ENCODE data around the gene SATL1. TPM values are rescaled to one million over a fixed set of nuclear protein-coding genes. Genes with fewer than 3 reads are reported as not detected.

Gene SATL1
- total and polyA plus RNA-seq, 2 donors (not counting 3 experiments of a cell fraction or from before 2014, with no cell fraction given): not detected

DNA sequence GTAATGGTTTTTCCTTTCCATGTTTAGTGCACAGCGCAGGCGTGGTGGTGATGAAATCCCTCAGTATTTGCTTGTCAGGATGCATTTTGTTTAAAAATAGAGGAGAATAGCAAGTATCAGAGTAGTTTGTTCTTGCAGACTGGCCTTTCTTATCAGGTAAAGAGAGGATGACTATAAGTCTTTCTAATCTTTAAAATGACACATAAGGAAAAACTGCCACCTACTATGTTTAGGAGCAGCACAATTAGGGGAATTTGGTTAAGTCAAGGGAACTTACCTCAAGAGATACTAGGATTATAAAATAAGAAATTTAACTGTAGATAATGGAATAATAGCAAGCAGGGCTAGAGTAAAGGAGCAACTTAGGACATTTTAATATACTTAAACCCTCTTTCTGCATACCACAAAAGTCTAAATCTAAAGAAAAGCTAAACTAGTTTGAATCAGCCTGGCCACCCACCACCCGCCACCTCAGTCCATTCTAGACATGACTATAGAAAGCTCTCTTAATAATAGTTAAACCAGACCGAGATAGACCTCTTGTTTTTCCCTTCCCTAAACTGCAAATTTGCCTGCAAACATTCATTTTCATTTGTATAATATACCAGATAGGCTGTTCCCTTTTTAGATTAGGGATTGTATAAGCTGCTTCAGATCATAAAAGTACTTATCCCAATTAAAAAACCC, 177.9 kb downstream of the SATL1 start:
- dilution Hi-C loops (cut with MboI; ENCODE audit: extremely low pct_ligation_motif_present, low sequenced_read_pairs) (no loop called here), intact Hi-C loops (cut with micrococcal nuclease) (no loop called here)
- no peak overlapping the region for H3K27ac ChIP-seq (ENCODE audit: insufficient read depth, low read depth, low read length)
- H3K9ac ChIP-seq (replicated peaks; ENCODE audit: extremely low read depth, insufficient read depth, low read length): no peak overlapping the region
- no peak overlapping the region for H3K4me3 ChIP-seq (replicated peaks in 1 of 3; ENCODE audit: insufficient read depth in 1 of 3, low read depth in 1 of 3, low read length in 3 of 3)
- H4K20me1 ChIP-seq (replicated peaks; ENCODE audit: control insufficient read depth, extremely low read depth, insufficient read depth, low read length): no peaks in the 10 kb centered on the region
- no peaks in the 10 kb centered on the region for H3K4me1 ChIP-seq (ENCODE audit: control insufficient read depth, extremely low read depth, insufficient read depth, low read length)
- TF ChIP-seq POLR2AphosphoS5 (IDR thresholded peaks at IDR 0.05; ENCODE audit: insufficient read depth, low read depth, low read length): no peak
- no peak for TF ChIP-seq FOS (IDR thresholded peaks at IDR 0.05; ENCODE audit: borderline replicate concordance, insufficient read depth, low read length)
- no peak for TF ChIP-seq EZH2 (IDR thresholded peaks at IDR 0.05; ENCODE audit: borderline replicate concordance, low read depth, low read length, severe bottlenecking)
- TF ChIP-seq POLR2A (IDR thresholded peaks at IDR 0.05; ENCODE audit: low read depth, low read length): no peak
- TF ChIP-seq, protein P1, sequence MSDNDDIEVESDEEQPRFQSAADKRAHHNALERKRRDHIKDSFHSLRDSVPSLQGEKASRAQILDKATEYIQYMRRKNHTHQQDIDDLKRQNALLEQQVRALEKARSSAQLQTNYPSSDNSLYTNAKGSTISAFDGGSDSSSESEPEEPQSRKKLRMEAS (IDR thresholded peaks at IDR 0.05; ENCODE audit: insufficient read depth, insufficient read length): no peak
- no peak for TF ChIP-seq MYC (IDR thresholded peaks at IDR 0.05; ENCODE audit: low read depth, low read length)
- TF ChIP-seq JUN (IDR thresholded peaks at IDR 0.05; ENCODE audit: borderline replicate concordance, insufficient read depth, insufficient read length, low read depth): no peak
- TF ChIP-seq, protein P2, sequence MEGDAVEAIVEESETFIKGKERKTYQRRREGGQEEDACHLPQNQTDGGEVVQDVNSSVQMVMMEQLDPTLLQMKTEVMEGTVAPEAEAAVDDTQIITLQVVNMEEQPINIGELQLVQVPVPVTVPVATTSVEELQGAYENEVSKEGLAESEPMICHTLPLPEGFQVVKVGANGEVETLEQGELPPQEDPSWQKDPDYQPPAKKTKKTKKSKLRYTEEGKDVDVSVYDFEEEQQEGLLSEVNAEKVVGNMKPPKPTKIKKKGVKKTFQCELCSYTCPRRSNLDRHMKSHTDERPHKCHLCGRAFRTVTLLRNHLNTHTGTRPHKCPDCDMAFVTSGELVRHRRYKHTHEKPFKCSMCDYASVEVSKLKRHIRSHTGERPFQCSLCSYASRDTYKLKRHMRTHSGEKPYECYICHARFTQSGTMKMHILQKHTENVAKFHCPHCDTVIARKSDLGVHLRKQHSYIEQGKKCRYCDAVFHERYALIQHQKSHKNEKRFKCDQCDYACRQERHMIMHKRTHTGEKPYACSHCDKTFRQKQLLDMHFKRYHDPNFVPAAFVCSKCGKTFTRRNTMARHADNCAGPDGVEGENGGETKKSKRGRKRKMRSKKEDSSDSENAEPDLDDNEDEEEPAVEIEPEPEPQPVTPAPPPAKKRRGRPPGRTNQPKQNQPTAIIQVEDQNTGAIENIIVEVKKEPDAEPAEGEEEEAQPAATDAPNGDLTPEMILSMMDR (IDR thresholded peaks at IDR 0.05; ENCODE audit: extremely low read depth in 1 of 2, insufficient read depth in 1 of 2, low read depth in 1 of 2, low read length in 2 of 2): no peak
- TF ChIP-seq GATA2 (IDR thresholded peaks at IDR 0.05; ENCODE audit: insufficient read depth, insufficient read length, low read depth, low read length): no peak
- DNase-seq (ENCODE audit: low read depth, low spot score) (no peak), FAIRE-seq (no peak)
- no peak overlapping the region for H2AFZ ChIP-seq (ENCODE audit: low read depth, low read length)
- H3K36me3 ChIP-seq (ENCODE audit: control insufficient read depth in 2 of 2, extremely low read depth in 1 of 2, insufficient read depth in 2 of 2, low read length in 2 of 2): no peaks in the 10 kb centered on the region
- POLR2A ChIA-PET: no interaction called here
- CTCF ChIA-PET: interaction anchor here (1.5 kb wide), 1 partner anchor 12 kb away, joined by 3 read pairs; no protein-coding TSS in a partner anchor
- no TSS peak for BruUV-seq (replicated peaks)
- no peaks in the 10 kb centered on the region for H3K79me2 ChIP-seq (ENCODE audit: control insufficient read depth, insufficient read depth, low read length)
- H3K9me1 ChIP-seq (replicated peaks; ENCODE audit: control insufficient read depth, extremely low read depth, insufficient read depth, low read length): no peaks in the 10 kb centered on the region
- no peaks in the 10 kb centered on the region for H3K27me3 ChIP-seq (ENCODE audit: control insufficient read depth in 2 of 2, insufficient read depth in 2 of 2, low read length in 2 of 2)
- no peak overlapping the region for H3K4me2 ChIP-seq (ENCODE audit: insufficient read depth, low read length)
- H3K9me3 ChIP-seq (replicated peaks; ENCODE audit: control insufficient read depth, insufficient read depth, low read length): no peaks in the 10 kb centered on the region

Data from endothelial cell of umbilical vein (primary cell).